Cardiac fibroblast (primary cell): ENCODE measurements around the gene IL12RB1.

Source experiments
- DNase-seq, 2 donors: peaks; one replicate each; pipeline versions ENCODE4 v3.0.0 to v3.0.0-alpha.2; 2010; ENCODE audit warnings: low read depth in 2 of 2
- H3K4me3 ChIP-seq, 2 donors: replicated peaks in 1 of 2; 1 replicate in 1 of 2; 2 replicates in 1 of 2; pipeline ENCODE4 v1.5.1; 2011; ENCODE audit warnings: low read depth in 2 of 2, low read length in 2 of 2, mild to moderate bottlenecking in 2 of 2, moderate library complexity in 1 of 2
- CTCF ChIP-seq: IDR thresholded peaks from one replicate; pipeline ENCODE4 v1.5.1; 2011; ENCODE audit warnings: low read depth, mild to moderate bottlenecking, low read length, inconsistent platforms

Gene IL12RB1

DNA sequence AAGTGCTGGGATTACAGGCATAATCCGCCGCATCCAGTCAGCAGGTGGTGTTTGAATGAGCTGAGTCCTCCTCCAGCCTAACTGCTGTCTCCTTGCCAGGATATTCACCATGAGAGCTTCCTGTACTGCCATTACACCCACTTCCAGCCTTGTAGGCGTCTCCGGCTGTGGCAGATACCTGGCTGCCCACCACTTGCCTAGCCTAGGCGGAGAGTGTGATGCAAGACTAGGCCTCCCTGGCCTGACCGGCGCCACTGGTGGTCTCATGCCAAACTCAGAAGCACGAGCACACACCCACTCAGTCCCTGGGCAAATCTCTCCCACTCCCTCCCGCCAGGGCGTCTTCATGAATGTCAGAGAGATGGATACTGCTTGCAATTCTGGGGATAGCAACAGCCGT is 16.6 kb downstream of the IL12RB1 start:
- TF ChIP-seq CTCF: no peak
- no peak overlapping the region for H3K4me3 ChIP-seq
- DNase-seq: no peak

- H3K4me3 ChIP-seq: no peak overlapping the region
- no peak for TF ChIP-seq CTCF
These were observed 17.4 kb downstream of the IL12RB1 start for GRCh38 chr19:18069383-18069782.

DNA sequence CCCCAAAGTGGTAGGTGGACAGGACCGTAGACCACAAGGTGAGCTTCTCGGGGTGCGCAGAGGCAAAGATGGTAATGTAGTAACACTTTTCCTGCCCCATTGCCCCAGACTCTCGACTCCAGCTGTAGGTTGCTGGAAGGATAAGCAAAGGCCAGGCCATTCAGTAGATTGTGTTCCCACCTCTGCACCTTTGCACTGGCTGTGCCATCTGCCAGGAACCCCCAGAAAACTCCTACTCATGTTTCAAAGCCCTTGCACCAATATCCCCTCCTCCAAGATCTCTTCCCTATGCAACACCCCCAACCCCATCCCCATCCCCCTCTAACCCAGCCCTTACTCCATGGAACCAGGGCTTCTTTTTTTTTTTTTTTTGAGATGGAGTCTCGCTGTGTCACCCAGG is 18.3 kb downstream of the IL12RB1 start:
- H3K4me3 ChIP-seq: no peak overlapping the region
- no peak for DNase-seq
- no peak for TF ChIP-seq CTCF

More at GRCh38 chr19:18069383-18069782, 17.4 kb downstream of the IL12RB1 start:
- DNase-seq: no peak

- TF ChIP-seq CTCF: no peak
- H3K4me3 ChIP-seq: no peak overlapping the region
- DNase-seq: no peak
These were observed 21.6 kb downstream of the IL12RB1 start for GRCh38 chr19:18065173-18065495.

DNA sequence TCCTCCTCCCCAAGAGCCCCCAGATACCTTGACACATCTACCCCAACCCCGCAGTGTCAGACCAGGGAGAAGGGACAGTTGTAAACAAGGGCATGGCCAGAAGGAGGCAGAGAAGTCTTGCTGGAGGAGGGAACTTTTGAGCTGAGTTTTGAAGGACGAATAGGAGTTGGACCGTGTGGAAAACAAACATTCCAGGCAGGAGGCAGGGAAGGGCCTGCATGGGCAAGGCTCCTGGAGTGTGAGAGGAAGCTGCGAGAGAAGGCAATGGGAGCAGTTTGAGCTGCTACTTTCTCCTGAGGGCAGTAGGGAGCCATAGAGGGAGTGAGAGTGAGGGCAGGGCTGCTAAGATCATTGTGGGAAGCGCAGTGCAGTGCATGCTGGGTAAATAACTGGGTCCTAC is 23.3 kb downstream of the IL12RB1 start:
- TF ChIP-seq CTCF: no peak
- DNase-seq: peak in 1 of 2 donors; percentile 32
- H3K4me3 ChIP-seq: no peak overlapping the region

DNA sequence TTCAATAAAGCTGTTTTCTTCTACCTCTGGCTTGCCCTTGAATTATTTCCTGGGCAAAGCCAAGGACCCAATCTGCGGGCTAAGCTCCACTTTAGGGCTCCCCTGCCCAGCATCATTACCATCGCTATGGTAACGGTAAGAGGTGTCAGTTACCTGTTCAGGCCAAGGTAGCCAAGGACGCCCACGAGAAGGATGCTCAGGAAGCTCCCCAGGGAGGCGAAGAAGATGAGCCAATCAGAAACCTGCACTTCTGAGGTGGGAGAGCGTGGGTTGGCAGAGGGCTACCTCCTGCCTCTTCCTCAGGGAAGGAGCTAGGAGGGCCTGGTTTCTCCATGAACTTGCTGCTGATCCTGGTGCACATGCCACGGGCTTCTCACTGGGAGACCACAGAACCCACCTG is 24.7 kb downstream of the IL12RB1 start:
- TF ChIP-seq CTCF: no peak
- no peak overlapping the region for H3K4me3 ChIP-seq
- no peak for DNase-seq

GRCh38 chr19:18060472-18060871 is 26.3 kb downstream of the IL12RB1 start:
- DNase-seq: no peak
- H3K4me3 ChIP-seq: no peak overlapping the region
- TF ChIP-seq CTCF: no peak
